C4-2B (cell line): ENCODE results near the gene MED29.

ENCODE experiments used
- CTCF ChIP-seq: fragments of 450-650 bp; conservative IDR thresholded peaks from 2 replicates; pipeline ENCODE4 v1.5.1; 2017; ENCODE audit warnings: mild to moderate bottlenecking
- ZFX ChIP-seq: fragments of 450-650 bp; IDR thresholded peaks from 2 replicates; pipeline ENCODE4 v1.6.1; 2017

- TF ChIP-seq CTCF (no peak), ZFX (no peak)
Observed at GRCh38 chr19:39356073-39356472, 35.1 kb upstream of the MED29 start.
